ENCODE measurements around the gene PIAS3. TPM values are rescaled to one million over a fixed set of nuclear protein-coding genes. Genes with fewer than 3 reads are reported as not detected.

PIAS3 gene

GRCh38 chr1:145799806-145800205 lies 59.1 kb downstream of the PIAS3 start:
- DNase-seq (ENCODE audit: low read depth in 1 of 2, low spot score in 1 of 2): no peak
- TF ChIP-seq GABPA (IDR thresholded peaks at IDR 0.05; ENCODE audit: low read depth) (no peak), REST (IDR thresholded peaks at IDR 0.05; ENCODE audit: insufficient replicate concordance, low read depth) (no peak), CTCF (IDR thresholded peaks at IDR 0.05; ENCODE audit: insufficient read depth, low read length) (no peak), POLR2AphosphoS5 (IDR thresholded peaks at IDR 0.05; ENCODE audit: low read depth) (no peak), SPI1 (IDR thresholded peaks at IDR 0.05; ENCODE audit: borderline replicate concordance, low read depth) (no peak)
- Histone ChIP-seq H3K27me3 (ENCODE audit: insufficient read depth, poor library complexity, severe bottlenecking) (no peaks in the 10 kb centered on the region), H3K27ac (replicated peaks) (no peak overlapping the region), H3K4me3 (replicated peaks; ENCODE audit: insufficient read depth, low read length) (no peak overlapping the region)

Small RNAs within 50 kb of the gene (microRNA-seq; reads per million reads assigned to microRNA genes)
- gene MIR6736: not detected

Measured in HL-60 (cell line).